ENCODE measurements around the gene TRIM31. TPM values are rescaled to one million over a fixed set of nuclear protein-coding genes. Genes with fewer than 3 reads are reported as not detected.

TRIM31 gene
- total and polyA plus RNA-seq, 2 of the 4 experiments (the other 2 are of a cell fraction), result not detected

DNA sequence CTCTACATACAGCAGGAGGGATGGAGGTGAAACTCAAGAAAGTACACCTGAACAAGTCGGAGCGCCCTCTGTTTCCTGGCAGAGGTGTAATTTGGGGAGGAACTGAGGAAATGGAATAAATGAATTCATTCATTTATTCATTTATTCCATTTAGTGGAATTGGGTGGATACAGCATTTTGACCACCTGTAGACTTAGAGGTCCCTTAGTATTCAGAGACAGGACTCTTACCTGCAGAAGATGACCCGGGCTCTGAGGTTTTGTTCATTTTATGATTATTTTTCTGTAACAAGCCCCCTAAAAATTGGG, 9.1 kb downstream of the TRIM31 start:
- H2AK5ac ChIP-seq (ENCODE audit: low read depth, low read length), result no peak overlapping the region
- H2AFZ ChIP-seq (replicated peaks; ENCODE audit: low read length, poor library complexity), result peak overlapping the region; percentile 92
- no peak overlapping the region for H3K56ac ChIP-seq (ENCODE audit: extremely low read depth, insufficient read depth, low read length)
- H3K9me1 ChIP-seq (ENCODE audit: insufficient read depth, low read length), result no peaks in the 10 kb centered on the region; the same call in 1 of the 2 replicates
- H3K27me3 ChIP-seq (ENCODE audit: control insufficient read depth, insufficient read depth, low read length), result peaks cover 49% of the 10 kb centered on the region
- ChIA-PET POLR2A (ENCODE audit: unreplicated experiment) (no interaction called here), CTCF (interaction anchor here (0.6 to 3.0 kb wide), 7 partner anchors 16 to 280 kb away, joined by 3 to 54 read pairs (median 4); partner anchors contain the start of gene PPP1R11)
- no peak overlapping the region for H3K14ac ChIP-seq (replicated peaks; ENCODE audit: low read depth, low read length)
- H3K23ac ChIP-seq (ENCODE audit: low read depth, low read length), result no peak overlapping the region
- 0 out of 2 replicates have a peak overlapping the region, but pooled peaks have one; percentile 0 for H3K9ac ChIP-seq (ENCODE audit: low read depth, low read length)
- no CpG with 5 or more reads among the region's 3 CpGs for WGBS, 2 experiments (ENCODE audit: extremely low coverage in 2 of 2, insufficient read length in 1 of 2)
- intact Hi-C loops (cut with micrococcal nuclease) (loop anchor here (1.0 to 5.0 kb wide), 5 partner anchors 27 to 256 kb away; partner anchors contain the start of gene PPP1R11), in situ Hi-C loops (cut with MboI; ENCODE audit: low sequenced_read_pairs) (no loop called here), dilution Hi-C loops (cut with HindIII; ENCODE audit: low sequenced_read_pairs, unreplicated experiment) (no loop called here)
- no peak overlapping the region for H2AK9ac ChIP-seq (replicated peaks; ENCODE audit: low read depth, low read length, poor library complexity)
- H2BK5ac ChIP-seq (ENCODE audit: low read depth, low read length, poor library complexity, severe bottlenecking), result no peak overlapping the region
- no peak overlapping the region for H4K5ac ChIP-seq (ENCODE audit: low read depth, low read length)
- H4K8ac ChIP-seq (ENCODE audit: low read depth in 2 of 2, low read length in 2 of 2), result no peak overlapping the region
- H3K4me3 ChIP-seq (ENCODE audit: insufficient read depth, low read depth, low read length), result no peak overlapping the region; the same call in 1 of the 2 replicates
- no peaks in the 10 kb centered on the region for H3K36me3 ChIP-seq (ENCODE audit: control insufficient read depth, insufficient read depth, low read length)
- peaks cover 2% of the 10 kb centered on the region; the same call in 1 of the 2 replicates for H3K9me3 ChIP-seq (ENCODE audit: control insufficient read depth, insufficient read depth, low read length)
- no peaks in the 10 kb centered on the region for H3K79me1 ChIP-seq (ENCODE audit: low read depth in 1 of 2, low read length in 2 of 2)
- ATAC-seq (ENCODE audit: low read depth), result no peak
- no peaks in the 10 kb centered on the region for H4K20me1 ChIP-seq (ENCODE audit: insufficient read depth, low read length)
- H3K4ac ChIP-seq (ENCODE audit: low read depth, low read length), result no peak overlapping the region
- no TSS peak for BruUV-seq (replicated peaks)
- H3K27ac ChIP-seq (ENCODE audit: insufficient read depth, low read length), result no peak overlapping the region
- peaks cover 6% of the 10 kb centered on the region for H3K4me1 ChIP-seq (ENCODE audit: control insufficient read depth, insufficient read depth, low read length)
- H3K4me2 ChIP-seq (ENCODE audit: low read depth, low read length), result peak overlapping the region; percentile 62
- DNase-seq, result no peak
- no peak overlapping the region for H2BK15ac ChIP-seq (ENCODE audit: low read depth, low read length)
- H3K18ac ChIP-seq (ENCODE audit: low read depth, low read length), result no peak overlapping the region
- no peak overlapping the region for H4K91ac ChIP-seq (ENCODE audit: insufficient read depth, low read depth, low read length)
- no peak overlapping the region for H2BK120ac ChIP-seq (ENCODE audit: low read depth, low read length)
- no peak for TF ChIP-seq CHD1 (IDR thresholded peaks at IDR 0.05; ENCODE audit: low read depth, low read length)
- TF ChIP-seq, protein P1, sequence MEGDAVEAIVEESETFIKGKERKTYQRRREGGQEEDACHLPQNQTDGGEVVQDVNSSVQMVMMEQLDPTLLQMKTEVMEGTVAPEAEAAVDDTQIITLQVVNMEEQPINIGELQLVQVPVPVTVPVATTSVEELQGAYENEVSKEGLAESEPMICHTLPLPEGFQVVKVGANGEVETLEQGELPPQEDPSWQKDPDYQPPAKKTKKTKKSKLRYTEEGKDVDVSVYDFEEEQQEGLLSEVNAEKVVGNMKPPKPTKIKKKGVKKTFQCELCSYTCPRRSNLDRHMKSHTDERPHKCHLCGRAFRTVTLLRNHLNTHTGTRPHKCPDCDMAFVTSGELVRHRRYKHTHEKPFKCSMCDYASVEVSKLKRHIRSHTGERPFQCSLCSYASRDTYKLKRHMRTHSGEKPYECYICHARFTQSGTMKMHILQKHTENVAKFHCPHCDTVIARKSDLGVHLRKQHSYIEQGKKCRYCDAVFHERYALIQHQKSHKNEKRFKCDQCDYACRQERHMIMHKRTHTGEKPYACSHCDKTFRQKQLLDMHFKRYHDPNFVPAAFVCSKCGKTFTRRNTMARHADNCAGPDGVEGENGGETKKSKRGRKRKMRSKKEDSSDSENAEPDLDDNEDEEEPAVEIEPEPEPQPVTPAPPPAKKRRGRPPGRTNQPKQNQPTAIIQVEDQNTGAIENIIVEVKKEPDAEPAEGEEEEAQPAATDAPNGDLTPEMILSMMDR (conservative IDR thresholded peaks at IDR 0.05; ENCODE audit: low read depth, low read length), result no peak
- no peak for TF ChIP-seq POLR2A (IDR thresholded peaks at IDR 0.05; ENCODE audit: low read depth, low read length)
- TF ChIP-seq RFX5 (IDR thresholded peaks at IDR 0.05; ENCODE audit: low read depth, low read length), result no peak
- no peak for TF ChIP-seq FOS (IDR thresholded peaks at IDR 0.05; ENCODE audit: low read depth, low read length)
- TF ChIP-seq MAZ (IDR thresholded peaks at IDR 0.05; ENCODE audit: borderline replicate concordance, low read depth, low read length), result no peak
- TF ChIP-seq, protein P2, sequence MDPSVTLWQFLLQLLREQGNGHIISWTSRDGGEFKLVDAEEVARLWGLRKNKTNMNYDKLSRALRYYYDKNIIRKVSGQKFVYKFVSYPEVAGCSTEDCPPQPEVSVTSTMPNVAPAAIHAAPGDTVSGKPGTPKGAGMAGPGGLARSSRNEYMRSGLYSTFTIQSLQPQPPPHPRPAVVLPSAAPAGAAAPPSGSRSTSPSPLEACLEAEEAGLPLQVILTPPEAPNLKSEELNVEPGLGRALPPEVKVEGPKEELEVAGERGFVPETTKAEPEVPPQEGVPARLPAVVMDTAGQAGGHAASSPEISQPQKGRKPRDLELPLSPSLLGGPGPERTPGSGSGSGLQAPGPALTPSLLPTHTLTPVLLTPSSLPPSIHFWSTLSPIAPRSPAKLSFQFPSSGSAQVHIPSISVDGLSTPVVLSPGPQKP (IDR thresholded peaks at IDR 0.05; ENCODE audit: borderline replicate concordance, low read depth, low read length), result no peak
- no peak for TF ChIP-seq RCOR1 (IDR thresholded peaks at IDR 0.05; ENCODE audit: insufficient replicate concordance, low read length)
- TF ChIP-seq NFE2L2 (IDR thresholded peaks at IDR 0.05; ENCODE audit: low read depth, low read length), result no peak
- TF ChIP-seq CEBPB (IDR thresholded peaks at IDR 0.05; ENCODE audit: low read depth, low read length), result no peak
- TF ChIP-seq MXI1 (IDR thresholded peaks at IDR 0.05; ENCODE audit: borderline replicate concordance, low read depth, low read length), result no peak
- TF ChIP-seq, protein P3, sequence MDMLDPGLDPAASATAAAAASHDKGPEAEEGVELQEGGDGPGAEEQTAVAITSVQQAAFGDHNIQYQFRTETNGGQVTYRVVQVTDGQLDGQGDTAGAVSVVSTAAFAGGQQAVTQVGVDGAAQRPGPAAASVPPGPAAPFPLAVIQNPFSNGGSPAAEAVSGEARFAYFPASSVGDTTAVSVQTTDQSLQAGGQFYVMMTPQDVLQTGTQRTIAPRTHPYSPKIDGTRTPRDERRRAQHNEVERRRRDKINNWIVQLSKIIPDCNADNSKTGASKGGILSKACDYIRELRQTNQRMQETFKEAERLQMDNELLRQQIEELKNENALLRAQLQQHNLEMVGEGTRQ (IDR thresholded peaks at IDR 0.05; ENCODE audit: low read depth, low read length), result no peak
- TF ChIP-seq SMC3 (IDR thresholded peaks at IDR 0.05; ENCODE audit: low read depth, low read length), result no peak
- TF ChIP-seq MAFK (IDR thresholded peaks at IDR 0.05; ENCODE audit: low read depth, low read length), result no peak
- no peak for TF ChIP-seq BHLHE40 (IDR thresholded peaks at IDR 0.05; ENCODE audit: low read depth, low read length)
- TF ChIP-seq RAD21 (IDR thresholded peaks at IDR 0.05; ENCODE audit: low read length), result no peak
- H2BK20ac ChIP-seq (ENCODE audit: low read depth, low read length), result no peak overlapping the region
